Lung microvascular endothelial cell (primary cell): Measurements from ENCODE around the gene SPINK2. TPM values are rescaled to one million over a fixed set of nuclear protein-coding genes. Genes with fewer than 3 reads are reported as not detected.

Experiments used
- total RNA-seq: library from RNA; depleted of rRNA; stranded (reverse); fragments of >200 nt; gene quantifications from 2 replicates; pipeline ENCODE4 v1.2.1, GENCODE V29; 2014

The SPINK2 gene
- total RNA-seq, 1 donor from 2014 or later = not detected

Other genes with a start within 250 kb of the SPINK2 start
- gene HOPX, start 140.4 kb downstream of the SPINK2 start, total RNA-seq = 1.2 and 1.7 TPM in 2 replicates
- 22.7 and 25.0 TPM in 2 replicates for gene REST, start 86.2 kb upstream of the SPINK2 start, total RNA-seq
- gene NOA1, start 155.9 kb upstream of the SPINK2 start, total RNA-seq = 9.7 and 14.2 TPM in 2 replicates
- gene POLR2B, start 157.2 kb upstream of the SPINK2 start, total RNA-seq = 70.2 and 71.7 TPM in 2 replicates